HG03439 (cell line): ENCODE measurements around the gene TAGLN2.

Experiments
- ATAC-seq: cut with Tn5 transposase; IDR thresholded peaks from one replicate; pipeline ENCODE4 v1.9.1; 2021; ENCODE audit warnings: mild to moderate bottlenecking, moderate library complexity; ENCODE audit not compliant: unreplicated experiment

The TAGLN2 gene

DNA sequence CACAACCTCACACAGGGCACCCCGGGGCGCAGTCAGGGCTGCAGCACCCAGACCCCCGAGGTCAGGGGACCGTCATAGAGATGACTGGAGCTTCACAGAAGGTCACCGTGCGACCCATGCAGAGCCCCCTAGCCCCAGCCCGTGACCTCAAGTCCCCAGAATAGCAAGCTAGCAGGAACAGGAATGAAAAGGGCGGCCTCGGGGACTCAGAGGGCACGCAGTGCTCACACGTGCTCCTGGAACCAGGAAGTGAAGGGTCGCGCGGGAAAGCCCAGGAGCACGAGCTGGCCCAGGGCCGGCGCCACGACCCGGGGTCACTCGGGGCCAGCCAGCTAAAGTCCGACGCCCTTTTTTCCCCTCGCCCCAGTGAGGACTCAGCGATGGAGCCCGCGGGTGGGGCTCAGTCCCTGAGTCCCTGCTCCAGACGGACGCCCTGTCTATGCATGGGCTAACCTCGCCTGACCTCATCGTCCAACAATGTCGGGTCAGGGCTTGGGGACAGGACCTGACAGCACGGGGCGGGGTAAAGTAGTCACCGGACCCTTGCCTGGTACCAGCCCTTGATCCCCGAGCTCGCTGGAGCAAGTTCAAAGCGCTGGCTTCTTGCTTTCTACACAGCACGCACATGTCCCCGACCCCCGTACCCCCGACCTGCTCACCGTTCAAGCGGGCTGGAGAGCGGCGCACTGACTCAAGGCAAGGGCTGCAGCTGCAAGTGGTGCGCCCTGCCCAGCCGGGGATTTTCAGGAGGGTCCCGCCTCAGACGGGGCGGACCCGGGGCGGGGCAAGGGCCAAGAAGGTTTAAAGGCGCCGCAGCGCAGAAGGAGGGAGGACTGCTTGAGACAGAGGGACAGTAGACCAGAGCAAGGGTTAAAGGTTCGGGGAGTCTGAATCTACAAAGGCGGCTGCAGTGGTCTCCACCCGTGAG lies at the start of gene TAGLN2:
TAGLN2 (minus strand) TSS at position 717 of the 928 bp plus-strand sequence. CDS start 4,998 bp downstream, outside the sequence.
- ATAC-seq: peak; percentile 59

DNA sequence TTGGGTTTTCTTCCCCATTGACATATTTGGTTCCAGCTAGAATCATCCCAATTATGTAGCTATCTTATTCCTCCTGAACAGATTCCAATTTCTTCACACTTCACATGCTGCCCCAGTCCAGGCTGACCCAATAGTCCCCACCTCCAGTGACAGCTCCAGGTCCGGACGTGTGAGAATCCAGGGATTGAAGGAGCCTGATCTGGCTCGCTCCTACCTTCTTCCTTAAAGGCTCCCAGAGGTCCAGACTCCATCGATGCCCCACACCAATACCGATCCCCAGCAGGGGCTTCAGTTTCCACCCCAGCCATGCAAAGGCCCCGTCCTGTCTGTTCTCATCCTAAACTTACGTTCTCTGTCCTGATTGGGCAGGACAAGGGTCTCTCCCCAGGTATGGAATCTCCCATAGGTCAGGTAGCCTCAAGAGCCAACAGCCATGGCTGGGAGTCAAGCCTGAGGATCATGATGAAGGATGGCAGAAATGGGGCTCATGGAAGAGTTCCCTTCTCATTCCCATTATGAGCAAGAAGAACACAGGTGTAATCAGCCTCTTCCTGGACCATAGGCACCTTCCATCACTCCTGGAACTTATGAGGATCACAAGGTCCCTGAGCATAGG lies 49.2 kb upstream of the TAGLN2 start:
- no peak for ATAC-seq

DNA sequence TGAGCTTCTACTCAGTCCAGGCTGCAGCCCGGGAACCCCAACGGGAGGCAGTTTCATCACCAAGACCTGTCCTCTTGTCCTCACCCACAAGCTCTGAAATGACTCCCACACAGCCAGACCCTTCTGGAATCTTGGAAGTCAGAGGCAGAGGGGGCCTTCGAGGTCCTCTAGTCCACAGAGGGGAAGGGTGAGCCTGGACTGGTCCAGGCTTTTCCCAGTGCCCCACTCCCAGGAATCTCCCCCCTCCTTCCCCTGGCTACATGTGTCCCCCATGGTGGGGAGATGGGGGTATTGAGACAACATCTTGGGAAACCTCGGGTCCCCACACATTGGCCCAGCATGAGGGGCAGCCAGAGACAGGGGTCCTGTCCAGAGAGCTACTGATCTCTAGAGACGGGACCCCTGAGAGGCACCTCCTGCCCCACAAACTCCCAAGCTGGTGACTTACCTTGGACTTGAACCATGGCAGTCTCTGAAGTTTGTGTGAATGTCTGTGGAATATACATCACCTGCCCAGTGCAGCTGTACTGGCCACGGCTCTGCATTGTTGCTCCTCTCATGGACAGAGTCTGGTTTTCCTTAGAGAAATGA lies 48.1 kb upstream of the TAGLN2 start:
- ATAC-seq: no peak

DNA sequence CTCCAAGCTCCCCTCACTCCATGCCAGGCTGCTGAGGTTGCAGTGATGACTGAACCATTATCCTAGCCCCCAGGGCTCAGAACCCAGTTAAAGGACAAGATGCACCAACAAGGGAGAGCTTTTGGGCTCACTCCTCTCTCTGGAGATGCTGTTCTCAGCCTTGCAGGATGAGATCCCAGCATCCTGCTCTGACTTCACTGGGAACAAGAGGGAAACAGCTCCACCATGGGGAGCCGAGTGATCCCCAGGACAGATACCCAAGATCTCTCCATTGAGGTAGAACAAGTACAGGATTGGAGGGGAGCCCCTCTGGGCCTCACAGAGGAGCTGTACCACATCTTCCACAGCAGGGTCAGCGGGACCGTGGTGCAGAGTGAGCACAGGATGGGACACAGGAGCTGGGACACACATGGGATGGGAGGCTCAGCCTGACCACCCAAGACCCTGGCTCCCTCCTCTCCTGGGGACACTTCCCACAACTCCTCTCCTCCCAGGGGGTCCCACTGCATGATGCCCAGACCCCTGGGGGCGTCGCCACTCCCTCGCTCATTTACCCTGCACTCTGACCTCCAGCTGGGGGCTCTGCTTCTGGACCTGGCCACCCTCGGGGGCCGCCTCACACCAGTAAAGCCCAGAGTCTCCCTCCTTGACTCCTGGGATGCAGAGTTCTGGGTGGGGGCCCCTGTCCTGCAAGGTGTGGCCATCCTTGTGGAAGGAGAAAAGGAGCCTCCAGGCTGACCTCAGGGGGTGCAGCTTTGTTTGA lies 47.3 kb upstream of the TAGLN2 start:
- ATAC-seq: no peak

DNA sequence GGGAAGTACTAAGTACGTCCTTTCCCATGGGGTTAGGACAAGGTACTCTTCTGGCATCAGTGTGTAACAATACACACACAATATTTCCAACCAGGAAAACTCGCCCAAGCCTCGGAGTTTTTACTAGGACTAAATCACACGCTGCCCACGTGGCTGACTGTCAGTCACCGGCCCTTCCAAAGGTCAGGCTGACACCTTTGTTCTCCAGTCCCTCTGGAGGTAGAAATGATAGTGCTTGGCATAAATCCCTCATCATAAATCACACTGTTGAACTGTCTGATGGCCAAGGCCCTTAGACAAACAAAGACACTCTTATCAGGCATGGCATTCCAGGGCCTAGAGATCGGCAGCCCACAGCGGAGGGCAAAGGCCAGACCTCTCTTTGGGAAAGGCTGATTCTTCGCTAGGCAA lies 45.6 kb upstream of the TAGLN2 start:
- no peak for ATAC-seq

DNA sequence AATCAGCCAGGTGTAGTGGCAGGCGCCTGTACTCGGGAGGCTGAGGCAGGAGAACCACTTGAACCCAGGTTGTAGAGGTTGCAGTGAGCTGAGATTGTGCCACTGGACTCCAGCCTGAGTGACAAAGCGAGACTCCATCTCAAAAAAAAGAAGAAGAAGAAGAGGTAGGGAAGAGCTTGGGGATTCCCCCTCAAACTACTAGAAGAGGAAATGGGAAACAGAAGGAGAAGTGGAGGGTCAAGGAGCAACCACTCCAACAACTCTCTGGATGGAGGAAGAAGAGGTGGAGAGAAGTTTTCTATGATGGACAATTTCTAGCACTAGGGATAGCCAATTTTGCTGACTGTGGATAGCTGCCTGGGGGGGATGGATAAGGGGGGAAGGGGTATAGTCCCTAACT lies 43.6 kb upstream of the TAGLN2 start:
- no peak for ATAC-seq

DNA sequence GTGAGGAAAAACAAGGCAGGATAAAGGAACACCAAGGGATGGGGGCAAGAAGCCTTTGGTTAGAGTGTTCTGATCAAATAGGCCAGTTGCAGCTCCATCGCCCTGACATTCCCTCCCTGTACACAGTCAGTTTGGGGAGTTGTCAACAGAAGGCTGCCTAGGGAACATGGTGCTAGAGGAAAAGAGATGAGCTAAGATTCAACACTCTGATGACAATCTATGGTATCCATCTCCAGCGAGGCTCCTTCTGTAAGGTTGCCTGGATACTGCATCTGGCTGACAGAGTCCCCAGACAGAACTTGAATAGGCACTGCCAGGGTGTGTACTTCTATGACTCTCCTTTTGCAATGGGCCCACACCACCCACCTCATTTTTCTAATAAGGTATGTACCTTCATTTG lies 40.0 kb upstream of the TAGLN2 start:
- no peak for ATAC-seq

DNA sequence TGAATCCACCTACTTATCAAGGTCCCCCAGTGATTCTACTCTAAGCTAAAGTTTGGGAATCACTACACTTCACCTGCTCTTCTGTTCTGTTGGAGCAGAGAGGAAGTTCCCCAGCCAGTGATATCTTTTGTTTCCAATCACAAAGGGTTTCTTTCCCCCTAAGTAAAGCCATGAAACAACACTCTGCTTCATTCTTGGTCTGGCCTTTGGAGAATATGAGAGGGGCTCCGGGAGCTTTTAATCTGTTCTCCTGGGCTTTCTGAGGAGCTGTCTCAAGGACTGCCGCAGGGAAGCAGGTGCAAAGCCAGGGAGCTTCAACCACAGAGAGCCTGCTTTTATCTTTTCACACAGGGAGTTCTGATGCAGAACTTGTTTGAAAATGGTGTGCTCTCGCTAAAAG lies 38.8 kb upstream of the TAGLN2 start:
- ATAC-seq: no peak

DNA sequence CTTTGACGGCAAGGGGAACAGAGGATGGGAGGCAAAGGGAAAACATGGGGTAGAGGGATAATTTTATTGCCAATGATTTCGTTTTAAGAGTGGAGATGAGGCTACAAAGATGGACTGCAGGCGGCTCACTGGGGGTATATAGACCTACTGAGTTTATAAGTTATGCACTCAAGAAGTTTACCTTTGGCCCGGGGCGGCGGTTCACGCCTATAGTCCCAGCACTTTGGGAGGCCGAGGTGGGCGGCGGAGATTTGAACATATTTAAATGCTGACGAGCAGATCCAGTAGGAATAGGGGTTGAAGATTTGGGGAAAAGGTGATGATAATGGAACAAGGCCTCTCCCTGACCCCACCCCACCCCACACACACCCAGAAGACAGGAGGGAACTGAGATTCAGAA lies 36.9 kb upstream of the TAGLN2 start:
- no peak for ATAC-seq

DNA sequence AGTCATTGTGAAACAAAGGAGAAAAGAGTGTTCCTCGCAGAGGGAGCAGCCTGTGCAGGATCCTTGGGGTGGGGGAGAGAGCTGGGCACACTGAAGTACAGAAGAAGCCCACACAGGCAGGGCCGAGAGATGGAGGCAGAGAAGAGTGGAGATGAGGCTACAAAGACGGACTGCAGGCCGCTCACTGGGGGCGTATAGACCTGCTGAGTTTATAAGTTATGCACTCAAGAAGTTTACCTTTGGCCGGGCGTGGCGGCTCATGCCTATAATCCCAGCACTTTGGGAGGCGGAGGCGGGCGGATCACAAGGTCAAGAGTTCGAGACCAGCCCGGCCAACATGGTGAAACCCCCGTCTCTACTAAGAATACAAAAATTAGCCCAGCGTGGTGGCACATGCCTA lies 36.3 kb upstream of the TAGLN2 start:
- no peak for ATAC-seq

DNA sequence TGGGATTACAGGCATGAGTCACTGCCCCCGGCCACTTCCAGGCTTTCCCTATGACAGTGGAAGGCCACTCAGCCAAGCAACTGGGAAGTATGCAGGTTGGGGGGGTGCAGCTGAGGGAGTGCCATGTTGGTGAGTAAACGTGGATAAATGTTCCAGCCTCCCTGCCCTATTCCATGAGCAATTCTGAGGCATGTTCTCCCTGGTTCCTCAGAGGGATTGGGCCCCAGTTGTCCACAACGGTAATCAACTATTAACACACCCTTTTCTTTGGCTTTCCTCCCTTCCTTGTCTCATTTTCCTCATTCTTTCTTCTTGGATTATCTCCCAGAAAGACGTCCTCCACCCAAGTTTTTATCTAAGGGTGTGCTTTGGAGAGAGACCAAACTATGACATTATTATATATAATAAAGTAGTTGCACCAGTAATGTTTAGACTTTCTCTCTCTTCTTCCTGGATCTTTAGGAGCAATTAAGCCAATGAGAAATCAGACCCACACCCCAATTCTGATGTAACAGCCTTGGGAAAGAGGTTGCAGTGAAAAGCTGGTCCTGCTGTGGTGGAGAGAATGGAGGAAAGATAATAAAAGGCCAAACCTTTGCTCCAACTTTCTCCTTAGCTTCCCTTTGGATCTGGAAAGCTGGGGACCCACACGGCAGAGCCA lies 35.5 kb upstream of the TAGLN2 start:
- ATAC-seq: no peak

DNA sequence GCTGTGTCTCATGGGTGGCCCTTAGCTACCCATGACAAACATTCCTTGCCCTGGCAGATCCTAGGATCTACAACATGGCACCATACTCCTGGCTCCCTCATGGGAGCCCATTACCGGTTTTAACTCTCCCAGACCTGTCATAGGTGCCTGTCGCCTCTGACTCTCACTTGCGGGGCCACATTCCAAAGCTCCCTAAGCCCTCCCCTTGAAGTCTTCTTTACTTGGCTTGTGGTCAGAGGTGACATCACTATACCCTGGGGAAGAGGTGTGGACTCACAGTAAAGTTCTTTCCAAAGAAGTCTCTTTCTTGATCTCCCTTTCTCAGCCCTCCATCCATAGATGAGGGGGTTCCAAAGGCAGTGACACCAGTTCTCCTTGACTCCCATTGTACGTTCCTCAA lies 34.1 kb upstream of the TAGLN2 start:
- no peak for ATAC-seq

DNA sequence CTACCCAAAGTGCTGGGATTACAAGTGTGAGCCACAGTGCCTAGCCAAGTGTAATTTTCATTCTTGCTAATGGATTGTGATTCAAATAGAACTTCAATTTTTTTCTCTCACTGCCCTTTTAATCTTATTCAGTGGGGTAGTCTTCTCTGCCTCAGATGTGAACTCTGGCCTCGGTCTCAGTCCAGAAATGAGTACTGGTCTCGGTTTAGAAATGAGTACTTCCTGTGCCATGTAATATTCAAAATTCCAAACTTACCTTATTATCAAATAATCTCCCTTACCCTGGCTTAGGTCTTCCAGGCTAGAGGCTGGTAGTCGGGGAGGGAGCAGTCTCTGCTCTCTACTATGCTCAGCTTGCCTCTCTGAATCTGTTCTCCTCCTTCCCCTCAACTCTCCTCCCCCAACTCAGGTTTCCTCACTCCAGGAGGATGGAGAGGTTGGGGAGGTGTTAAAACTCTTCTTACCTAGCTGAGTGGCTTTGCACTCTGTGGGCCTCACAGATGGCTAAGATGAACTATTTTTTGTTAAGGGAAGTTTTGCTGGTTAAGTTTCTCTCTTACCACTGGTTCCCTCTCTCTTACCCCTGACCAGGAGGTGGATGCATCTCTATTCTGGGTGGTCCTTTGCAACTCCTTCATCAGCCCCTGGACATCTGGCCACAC lies 33.5 kb upstream of the TAGLN2 start:
- peak; percentile 60 for ATAC-seq

DNA sequence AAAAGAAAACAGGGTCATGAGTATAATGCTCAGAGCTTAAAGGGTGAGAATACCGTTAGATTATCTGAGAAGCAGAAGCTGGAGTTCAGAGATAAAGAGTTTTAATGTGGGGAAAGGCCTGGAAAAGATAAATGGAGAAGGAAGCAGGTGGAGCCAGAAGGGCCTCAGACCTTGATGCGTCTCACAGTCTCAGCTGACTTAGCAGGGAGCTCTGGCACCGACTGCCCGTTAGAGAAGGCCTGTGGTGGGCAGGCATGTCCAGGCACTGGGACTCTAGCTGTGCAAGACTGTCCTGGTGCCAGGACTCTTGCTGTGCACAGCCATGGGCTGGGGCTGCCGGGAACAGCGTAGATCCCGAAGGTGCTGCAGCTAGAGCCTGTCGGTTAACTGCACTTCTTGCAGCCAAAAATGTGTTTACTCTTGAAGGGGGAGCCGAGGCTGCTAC lies 32.5 kb upstream of the TAGLN2 start:
- ATAC-seq: no peak

DNA sequence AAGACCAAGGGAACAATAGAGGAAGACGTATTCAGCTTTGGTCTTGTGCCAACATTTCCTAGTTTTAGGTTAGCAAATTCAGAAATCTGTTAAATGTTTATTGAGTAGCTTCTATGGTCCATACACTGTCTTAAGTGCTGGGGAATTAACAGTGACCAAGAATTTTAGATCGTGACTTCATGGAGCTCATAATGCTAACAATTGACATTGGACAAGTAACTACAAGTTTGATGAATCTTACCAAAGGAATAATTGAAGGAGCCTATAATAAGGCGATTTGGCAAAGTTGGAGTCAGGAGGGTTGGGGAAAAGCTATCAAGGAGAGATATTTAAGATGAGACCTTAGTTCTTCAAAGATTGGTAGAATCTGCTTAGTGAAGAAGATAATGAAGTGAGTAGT lies 30.1 kb upstream of the TAGLN2 start:
- ATAC-seq: no peak

DNA sequence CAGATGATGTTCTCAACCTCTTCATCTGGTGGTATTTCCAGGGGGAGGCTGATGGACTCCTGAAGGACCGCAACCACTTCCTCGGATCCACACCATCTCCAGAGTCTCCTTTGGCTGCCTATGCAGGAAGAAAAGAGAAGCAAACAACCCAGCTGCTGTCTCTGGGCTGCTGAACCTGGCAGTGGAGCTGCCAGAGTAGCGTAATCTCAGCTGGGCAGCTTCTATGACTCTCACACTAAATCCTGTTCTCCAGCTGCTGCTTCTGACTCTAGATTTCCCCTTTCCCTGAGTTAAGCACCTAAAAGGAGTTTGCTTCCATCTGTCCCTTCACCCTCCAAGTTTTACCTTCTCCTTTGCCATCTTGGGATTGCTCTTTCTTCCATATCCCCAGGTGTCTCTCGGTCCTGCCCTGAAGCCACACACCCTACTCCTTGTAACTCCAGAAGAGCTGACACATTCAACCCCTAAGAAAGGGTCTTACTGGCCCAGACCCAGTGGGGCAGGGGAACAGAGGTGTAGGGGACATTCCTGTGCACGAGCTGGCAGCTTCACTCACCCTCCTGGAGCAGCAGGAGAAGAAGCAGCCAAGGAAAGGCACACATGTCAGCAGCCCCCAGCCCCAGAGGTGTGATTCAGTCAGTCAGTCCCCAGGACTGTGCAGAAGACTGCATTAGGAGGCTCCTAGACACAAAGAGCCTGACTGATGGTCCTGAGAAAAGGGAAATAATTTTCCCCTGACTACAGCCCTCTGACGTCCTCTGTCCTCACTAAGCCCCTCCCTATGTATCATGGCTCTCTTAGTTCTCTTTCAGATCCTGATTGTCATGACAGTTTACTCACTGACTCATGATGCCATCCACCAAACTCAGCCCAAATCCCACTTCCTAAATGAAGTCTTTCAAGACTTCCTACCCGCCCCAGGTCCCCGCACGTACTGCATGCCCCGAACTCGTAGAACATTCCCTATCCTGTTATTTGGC lies 28.5 kb upstream of the TAGLN2 start, which contains the start of gene SLAMF9:
SLAMF9 (minus strand) TSS at position 702 of the 980 bp plus-strand sequence; CDS start at position 602, 100 bp downstream.
- ATAC-seq: no peak

DNA sequence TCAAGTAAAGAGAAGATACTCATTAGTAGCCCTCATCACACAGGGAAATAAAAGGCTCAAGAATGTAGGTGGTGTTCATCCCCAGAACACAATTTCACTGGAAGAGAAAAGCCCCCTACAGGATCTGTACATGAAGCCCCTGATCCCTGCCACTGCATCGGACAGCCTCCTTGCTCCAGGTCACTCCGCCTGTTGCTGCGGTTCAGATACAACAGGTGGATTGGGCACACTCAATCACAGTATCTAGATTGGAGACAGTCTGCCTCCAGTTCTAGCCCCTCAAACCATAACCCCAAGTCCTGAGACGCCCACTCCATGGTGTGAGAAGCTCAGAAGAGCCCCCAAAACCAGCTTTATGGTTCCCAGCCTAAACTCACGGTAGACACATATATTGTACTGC lies 27.6 kb upstream of the TAGLN2 start:
- no peak for ATAC-seq

DNA sequence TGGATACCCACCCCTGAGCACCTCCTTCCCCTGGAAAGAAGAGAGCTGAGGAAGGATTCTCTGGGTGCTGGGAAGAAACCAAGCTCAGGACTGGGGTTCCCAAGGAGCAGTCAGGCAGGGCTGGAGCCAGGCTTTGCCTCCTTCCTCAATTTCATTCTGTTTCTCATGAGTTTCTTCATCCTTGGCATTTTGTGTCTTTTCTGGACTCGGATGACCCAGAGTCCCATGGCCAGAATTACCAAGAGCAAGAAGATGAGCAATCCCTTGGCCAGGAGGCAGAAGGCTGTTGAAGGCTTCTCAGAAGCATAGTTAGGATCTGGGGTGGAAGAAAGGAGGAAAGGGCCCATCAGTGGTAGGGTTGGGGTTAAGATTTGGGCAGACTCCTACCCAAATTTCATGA lies 26.2 kb upstream of the TAGLN2 start:
- no peak for ATAC-seq

DNA sequence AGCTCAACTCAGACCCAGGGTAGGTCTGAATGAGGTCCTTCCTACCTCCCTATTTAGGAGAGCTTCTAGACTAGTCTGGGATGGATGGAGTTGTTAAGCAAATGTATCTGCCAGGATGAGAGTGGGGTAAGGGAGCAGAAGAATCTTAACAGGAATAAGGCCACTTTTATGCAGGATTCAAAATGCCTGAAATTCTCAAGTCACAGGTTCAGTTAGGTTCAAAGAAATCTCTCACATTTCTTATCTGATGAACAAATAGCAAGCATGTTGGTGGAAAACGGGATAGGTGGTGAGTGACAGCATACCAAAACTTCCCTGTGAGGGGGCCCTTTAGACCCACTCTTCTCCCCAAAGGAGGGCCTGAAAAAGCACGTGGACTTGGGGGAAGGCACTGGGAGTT lies 25.7 kb upstream of the TAGLN2 start:
- no peak for ATAC-seq
